K562 (cell line): Measurements from ENCODE around the gene APLP1. TPM values are rescaled to one million over a fixed set of nuclear protein-coding genes. Genes with fewer than 3 reads are reported as not detected.

Source experiments
- ATAC-seq: fragments of 200-7000 bp; cut with Tn5 transposase; 3 replicates; pipeline ENCODE4 v1.9.1; 2020; ENCODE audit warnings: moderate library complexity
- BruUV-seq: library from RNA; stranded (reverse); fragments of 400-500 nt; replicated peaks from 2 replicates; lab custom pipeline; 2021; lab: Mats Ljungman, UMichigan
- CTCF ChIA-PET: fragments of 300-600 bp; formaldehyde crosslinking; extraction: SDS; loops from one replicate; lab custom pipeline; 2021; ENCODE audit warnings: low intra/inter-chr PET ratio; lab: Yijun Ruan, JAX
- POLR2A ChIA-PET: fragments of 300-600, 350-650 bp; sonication (Branson Sonifier 250); formaldehyde crosslinking; extraction: SDS; loops from one replicate; lab custom pipeline; 2021; ENCODE audit warnings: antibody characterized with exemption, inconsistent platforms; lab: Yijun Ruan, JAX
- DNase-seq, 4 experiments: peaks; one replicate each; pipeline versions ENCODE4 v3.0.0 to v3.0.0-alpha.2; 2011 to 2018; ENCODE audit warnings: low spot score in 3 of 4, mixed read lengths in 3 of 4; ENCODE audit errors: extremely low read depth in 1 of 4
- FAIRE-seq: peaks from 2 replicates; lab custom pipeline; 2011; peaks lifted over from hg19 to GRCh38; lab: Jason Lieb, UNC
- H2AFZ ChIP-seq: 2 replicates; pipeline ENCODE4 v1.6.0; 2011; ENCODE audit warnings: low read depth, low read length, control low read depth, inconsistent platforms
- H3K27ac ChIP-seq: fragments of 200-600 bp; 3 replicates; pipeline ENCODE4 v1.8.0; 2011; ENCODE audit warnings: low read depth, mild to moderate bottlenecking, control low read depth, inconsistent platforms, low read length, moderate library complexity, mixed read lengths; ENCODE audit errors: extremely low read depth
- H3K27me3 ChIP-seq, 2 experiments: fragments of 300-600 bp in 1 of 2; 2 replicates in 1 of 2; 3 replicates in 1 of 2; pipeline versions ENCODE4 v1.6.0 to v1.8.0; 2011; ENCODE audit warnings: inconsistent platforms in 2 of 2, low read length in 2 of 2, mild to moderate bottlenecking in 1 of 2, mixed read lengths in 1 of 2, moderate library complexity in 1 of 2; ENCODE audit not compliant: control insufficient read depth in 2 of 2, insufficient read depth in 2 of 2
- H3K36me3 ChIP-seq: fragments of 300-600 bp; 3 replicates; pipeline ENCODE4 v1.8.0; 2011; ENCODE audit warnings: mild to moderate bottlenecking, low read length, inconsistent platforms; ENCODE audit not compliant: control insufficient read depth, insufficient read depth
- H3K4me1 ChIP-seq, 2 experiments: fragments of 200-600 bp in 1 of 2; replicated peaks in 1 of 2; 2 replicates in 1 of 2; 3 replicates in 1 of 2; pipeline versions ENCODE4 v1.5.1 to v1.8.0; 2011; ENCODE audit warnings: inconsistent platforms in 2 of 2, low read length in 2 of 2, mild to moderate bottlenecking in 1 of 2, mixed read lengths in 1 of 2, moderate library complexity in 1 of 2; ENCODE audit not compliant: control insufficient read depth in 2 of 2, insufficient read depth in 2 of 2
- H3K4me2 ChIP-seq: 2 replicates; pipeline ENCODE4 v1.6.1; 2011; ENCODE audit warnings: low read length, control low read depth, inconsistent platforms, mixed read lengths; ENCODE audit not compliant: insufficient read depth
- H3K4me3 ChIP-seq: fragments of 200-600 bp; sonication (generic), shearing (Covaris generic); 2 replicates; pipeline ENCODE4 v1.5.1; 2016; ENCODE audit warnings: control low read depth, inconsistent platforms
- H3K79me2 ChIP-seq: fragments of 200-600 bp; 3 replicates; pipeline ENCODE4 v1.8.0; 2011; ENCODE audit warnings: low read length, inconsistent platforms; ENCODE audit not compliant: control insufficient read depth, insufficient read depth
- H3K9ac ChIP-seq, 2 experiments: 2 replicates each; pipeline versions ENCODE4 v1.6.0 to v1.6.1; 2011; ENCODE audit warnings: low read depth in 2 of 2, low read length in 2 of 2, control low read depth in 1 of 2, inconsistent platforms in 1 of 2, mild to moderate bottlenecking in 1 of 2, mixed read lengths in 1 of 2; ENCODE audit not compliant: insufficient read depth in 1 of 2
- H3K9me1 ChIP-seq: one replicate; pipeline ENCODE4 v1.6.0; 2011; ENCODE audit warnings: inconsistent platforms, mild to moderate bottlenecking, low read length, moderate library complexity; ENCODE audit not compliant: control insufficient read depth, insufficient read depth
- H3K9me3 ChIP-seq: replicated peaks from 2 replicates; pipeline ENCODE4 v1.5.1; 2011; ENCODE audit warnings: low read depth, low read length, inconsistent platforms; ENCODE audit not compliant: control insufficient read depth, insufficient read depth
- H4K20me1 ChIP-seq: replicated peaks from 2 replicates; pipeline ENCODE4 v1.6.1; 2011; ENCODE audit warnings: low read length, inconsistent platforms, mixed read lengths; ENCODE audit not compliant: control insufficient read depth, insufficient read depth
- ARID1B ChIP-seq: fragments of 450-650 bp; IDR thresholded peaks from 2 replicates; pipeline ENCODE4 v1.6.1; 2016; ENCODE audit warnings: antibody characterized with exemption, mild to moderate bottlenecking, inconsistent platforms
- ARID2 ChIP-seq: fragments of 450-650 bp; IDR thresholded peaks from 2 replicates; pipeline ENCODE4 v1.6.1; 2017; ENCODE audit warnings: antibody characterized with exemption, mild to moderate bottlenecking
- BCOR ChIP-seq: fragments of 450-650 bp; IDR thresholded peaks from 2 replicates; pipeline ENCODE4 v1.6.1; 2016
- KAT8 ChIP-seq: fragments of 450-650 bp; IDR thresholded peaks from 2 replicates; pipeline ENCODE4 v1.6.1; 2016; ENCODE audit warnings: low read depth, mild to moderate bottlenecking
- MYBL2 ChIP-seq, 2 experiments: fragments of 450-650 bp in 1 of 2; sonication (generic) in 1 of 2; formaldehyde crosslinking in 1 of 2; IDR thresholded peaks; 2 replicates each; pipeline versions ENCODE4 v1.6.1 to v1.8.1; 2017 to 2022; ENCODE audit warnings: borderline replicate concordance in 1 of 2, inconsistent platforms in 1 of 2, low read depth in 1 of 2, mild to moderate bottlenecking in 1 of 2, missing genetic modification reagents in 1 of 2, moderate library complexity in 1 of 2
- NFRKB ChIP-seq: fragments of 450-650 bp; IDR thresholded peaks from 2 replicates; pipeline ENCODE4 v1.6.1; 2016; ENCODE audit warnings: low read depth
- PCBP2 ChIP-seq: fragments of 200-400 bp; formaldehyde crosslinking; IDR thresholded peaks from 2 replicates; pipeline ENCODE4 v1.6.1; 2018; ENCODE audit warnings: low read length, low read depth, mild to moderate bottlenecking, moderate library complexity; ENCODE audit not compliant: poor library complexity, severe bottlenecking
- PHB ChIP-seq: fragments of 250-450 bp; sonication (Bioruptor Pico); IDR thresholded peaks from 2 replicates; pipeline ENCODE4 v1.5.0; 2021
- PHF8 ChIP-seq: fragments of 200-600 bp; sonication (generic); IDR thresholded peaks from 2 replicates; pipeline ENCODE4 v1.6.1; 2012; ENCODE audit warnings: mixed run types, mild to moderate bottlenecking, inconsistent platforms, low read length, moderate library complexity, borderline replicate concordance
- PHTF2 ChIP-seq: fragments of 250-450 bp; sonication (Bioruptor Pico); IDR thresholded peaks from 2 replicates; pipeline ENCODE4 v1.5.0; 2021; ENCODE audit warnings: mild to moderate bottlenecking
- ZBED1 ChIP-seq: IDR thresholded peaks from 2 replicates; pipeline ENCODE4 v1.6.1; 2014
- ZNF561 ChIP-seq: fragments of 450-650 bp; formaldehyde crosslinking; conservative IDR thresholded peaks from 2 replicates; pipeline ENCODE4 v1.4.0; 2020; ENCODE audit warnings: mild to moderate bottlenecking, moderate library complexity
- WGBS: fragments of 100-300 bp; shearing (Covaris generic); methylation state at CpG from one replicate; pipeline ENCODE4 v1.1.6; 2016; ENCODE audit warnings: low coverage, mixed read lengths; ENCODE audit not compliant: insufficient coverage; ENCODE audit errors: missing lambda C conversion rate; 5-methylcytosine and 5-hydroxymethylcytosine counted together
- in situ Hi-C: fragments of 300-500 bp; cut with MboI; formaldehyde crosslinking; loops from 4 replicates; pipeline ENCODE4 v1.15.0; 2018; ENCODE audit warnings: inconsistent platforms, mixed read lengths
- intact Hi-C: fragments of 100-400 bp; cut with micrococcal nuclease; formaldehyde crosslinking; loops from 2 replicates; pipeline ENCODE4 v1.14.2; 2022
- polyA plus RNA-seq, 8 experiments: library from polyadenylated mRNA; depleted of rRNA in 4 of 8; stranded (reverse) in 5 of 8; unstranded in 3 of 8; fragments of >200 nt; fragmentation: Nextera tagmentation in 2 of 8; fragmentation: Illumina TruSeq in 1 of 8; extraction: Ambion mirVana in 2 of 8; extraction: Trizol in 1 of 8; gene quantifications; 2 replicates each; pipeline versions ENCODE4 v1.2.1 to v1.2.3, GENCODE V29; 2011 to 2014; ENCODE audit warnings: inconsistent platforms in 1 of 8, missing spikeins in 1 of 8
- total RNA-seq, 7 experiments: library from RNA; depleted of rRNA in 6 of 7; stranded (reverse); fragments of >200 nt in 6 of 7; fragmentation: Illumina TruSeq in 2 of 7; extraction: Trizol in 2 of 7; gene quantifications; 2 replicates each; pipeline versions ENCODE4 v1.2.1 to v1.2.3, GENCODE V29; 2011 to 2021; ENCODE audit warnings: low replicate concordance in 1 of 7
- TF ChIP-seq, protein P1 (sequence below): fragments of 450-650 bp; IDR thresholded peaks from 2 replicates; pipeline ENCODE4 v1.7.1; 2018; ENCODE audit warnings: mild to moderate bottlenecking, low read depth; ENCODE audit not compliant: partially characterized antibody
- TF ChIP-seq, protein P2 (sequence below): fragments of 250-450 bp; sonication (Bioruptor Pico); IDR thresholded peaks from 2 replicates; pipeline ENCODE4 v1.5.0; 2020; ENCODE audit warnings: mild to moderate bottlenecking
- TF ChIP-seq, protein P3 (sequence below): sonication (generic); formaldehyde crosslinking; IDR thresholded peaks from 2 replicates; pipeline ENCODE4 v1.8.0; 2022; ENCODE audit warnings: mild to moderate bottlenecking, missing genetic modification reagents, borderline replicate concordance

Gene APLP1
- total and polyA plus RNA-seq, 9 of the 15 experiments (the other 6 are each of a cell fraction or from before 2014, with no cell fraction given) = 0.69 to 9.9 (median 4.7) TPM

DNA sequence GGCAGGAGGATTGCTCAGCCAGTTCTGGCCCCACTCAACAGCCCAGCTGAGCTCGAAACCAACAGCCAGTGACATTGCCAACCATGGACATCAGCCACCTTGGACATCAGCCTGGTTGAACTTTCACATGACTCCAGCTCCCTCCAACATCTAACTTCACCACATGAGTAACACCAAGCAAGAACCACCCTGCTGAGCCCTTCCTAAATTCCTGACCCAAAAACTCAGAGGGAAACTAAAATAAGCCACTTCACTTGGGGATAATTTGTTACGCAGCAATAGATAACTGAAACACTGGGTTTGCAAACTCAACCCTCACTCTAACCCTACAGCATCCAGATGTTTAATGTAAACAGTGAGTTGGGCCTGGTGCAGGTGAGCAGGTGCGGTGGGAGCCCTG is 57.1 kb downstream of the APLP1 start:
- CTCF ChIA-PET = no interaction called here
- no peak for FAIRE-seq

More for the DNA sequence above, 57.1 kb downstream of the APLP1 start:
- Histone ChIP-seq H3K36me3 (no peaks in the 10 kb centered on the region), H3K27me3 (peaks cover 0 to 19% of the 10 kb centered on the region in 2 experiments; a peak in 3 of 5 replicates), H3K27ac (no peak overlapping the region), H3K4me3 (no peak overlapping the region), H3K9me1 (no peaks in the 10 kb centered on the region), H3K79me2 (no peaks in the 10 kb centered on the region), H3K9me3 (no peaks in the 10 kb centered on the region), H2AFZ (no peak overlapping the region), H3K9ac (no peak overlapping the region), H3K4me2 (no peak overlapping the region), H4K20me1 (no peaks in the 10 kb centered on the region), H3K4me1 (no peaks in the 10 kb centered on the region; a peak in 1 of 5 replicates)
- ATAC-seq = no peak
- DNase-seq = no peak
- 8% methylated on average over 3 of the region's 3 CpGs for WGBS
- intact Hi-C loops = no loop called here
- POLR2A ChIA-PET = no interaction called here
- no TSS peak for BruUV-seq
- TF ChIP-seq PHTF2 (CRISPR knock-in tag) = no peak
- no peak for TF ChIP-seq PHB (CRISPR knock-in tag)
- no peak for TF ChIP-seq ARID2
- no peak for TF ChIP-seq PHF8
- TF ChIP-seq, protein P1, sequence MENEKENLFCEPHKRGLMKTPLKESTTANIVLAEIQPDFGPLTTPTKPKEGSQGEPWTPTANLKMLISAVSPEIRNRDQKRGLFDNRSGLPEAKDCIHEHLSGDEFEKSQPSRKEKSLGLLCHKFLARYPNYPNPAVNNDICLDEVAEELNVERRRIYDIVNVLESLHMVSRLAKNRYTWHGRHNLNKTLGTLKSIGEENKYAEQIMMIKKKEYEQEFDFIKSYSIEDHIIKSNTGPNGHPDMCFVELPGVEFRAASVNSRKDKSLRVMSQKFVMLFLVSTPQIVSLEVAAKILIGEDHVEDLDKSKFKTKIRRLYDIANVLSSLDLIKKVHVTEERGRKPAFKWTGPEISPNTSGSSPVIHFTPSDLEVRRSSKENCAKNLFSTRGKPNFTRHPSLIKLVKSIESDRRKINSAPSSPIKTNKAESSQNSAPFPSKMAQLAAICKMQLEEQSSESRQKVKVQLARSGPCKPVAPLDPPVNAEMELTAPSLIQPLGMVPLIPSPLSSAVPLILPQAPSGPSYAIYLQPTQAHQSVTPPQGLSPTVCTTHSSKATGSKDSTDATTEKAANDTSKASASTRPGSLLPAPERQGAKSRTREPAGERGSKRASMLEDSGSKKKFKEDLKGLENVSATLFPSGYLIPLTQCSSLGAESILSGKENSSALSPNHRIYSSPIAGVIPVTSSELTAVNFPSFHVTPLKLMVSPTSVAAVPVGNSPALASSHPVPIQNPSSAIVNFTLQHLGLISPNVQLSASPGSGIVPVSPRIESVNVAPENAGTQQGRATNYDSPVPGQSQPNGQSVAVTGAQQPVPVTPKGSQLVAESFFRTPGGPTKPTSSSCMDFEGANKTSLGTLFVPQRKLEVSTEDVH = no peak
- no peak for TF ChIP-seq ZNF561 (CRISPR knock-in tag)
- no peak for TF ChIP-seq BCOR
- TF ChIP-seq MYBL2 (IDR thresholded peaks at IDR 0.05; ENCODE audit: low read depth) = no peak
- no peak for TF ChIP-seq MYBL2 (CRISPR knock-in tag; IDR thresholded peaks at IDR 0.05; ENCODE audit: borderline replicate concordance)
- no peak for TF ChIP-seq PCBP2
- TF ChIP-seq ARID1B = no peak
- no peak for TF ChIP-seq ZBED1
- no peak for TF ChIP-seq KAT8
- TF ChIP-seq, protein P2, sequence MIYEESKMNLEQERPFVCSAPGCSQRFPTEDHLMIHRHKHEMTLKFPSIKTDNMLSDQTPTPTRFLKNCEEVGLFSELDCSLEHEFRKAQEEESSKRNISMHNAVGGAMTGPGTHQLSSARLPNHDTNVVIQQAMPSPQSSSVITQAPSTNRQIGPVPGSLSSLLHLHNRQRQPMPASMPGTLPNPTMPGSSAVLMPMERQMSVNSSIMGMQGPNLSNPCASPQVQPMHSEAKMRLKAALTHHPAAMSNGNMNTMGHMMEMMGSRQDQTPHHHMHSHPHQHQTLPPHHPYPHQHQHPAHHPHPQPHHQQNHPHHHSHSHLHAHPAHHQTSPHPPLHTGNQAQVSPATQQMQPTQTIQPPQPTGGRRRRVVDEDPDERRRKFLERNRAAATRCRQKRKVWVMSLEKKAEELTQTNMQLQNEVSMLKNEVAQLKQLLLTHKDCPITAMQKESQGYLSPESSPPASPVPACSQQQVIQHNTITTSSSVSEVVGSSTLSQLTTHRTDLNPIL = no peak
- TF ChIP-seq, protein P3, sequence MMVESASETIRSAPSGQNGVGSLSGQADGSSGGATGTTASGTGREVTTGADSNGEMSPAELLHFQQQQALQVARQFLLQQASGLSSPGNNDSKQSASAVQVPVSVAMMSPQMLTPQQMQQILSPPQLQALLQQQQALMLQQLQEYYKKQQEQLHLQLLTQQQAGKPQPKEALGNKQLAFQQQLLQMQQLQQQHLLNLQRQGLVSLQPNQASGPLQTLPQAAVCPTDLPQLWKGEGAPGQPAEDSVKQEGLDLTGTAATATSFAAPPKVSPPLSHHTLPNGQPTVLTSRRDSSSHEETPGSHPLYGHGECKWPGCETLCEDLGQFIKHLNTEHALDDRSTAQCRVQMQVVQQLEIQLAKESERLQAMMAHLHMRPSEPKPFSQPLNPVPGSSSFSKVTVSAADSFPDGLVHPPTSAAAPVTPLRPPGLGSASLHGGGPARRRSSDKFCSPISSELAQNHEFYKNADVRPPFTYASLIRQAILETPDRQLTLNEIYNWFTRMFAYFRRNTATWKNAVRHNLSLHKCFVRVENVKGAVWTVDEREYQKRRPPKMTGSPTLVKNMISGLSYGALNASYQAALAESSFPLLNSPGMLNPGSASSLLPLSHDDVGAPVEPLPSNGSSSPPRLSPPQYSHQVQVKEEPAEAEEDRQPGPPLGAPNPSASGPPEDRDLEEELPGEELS (CRISPR knock-in tag) = no peak
- TF ChIP-seq NFRKB = no peak
- in situ Hi-C loops = no loop called here
